ENCODE results near the gene BSN. TPM values are rescaled to one million over a fixed set of nuclear protein-coding genes. Genes with fewer than 3 reads are reported as not detected.
A peak's percentile ranks its signal among the peaks of the same experiment; 100 is the strongest.

Gene BSN
- total RNA-seq, 1 donor from 2014 or later = 0.55 TPM

GRCh38 chr3:49673121-49673714, 118.9 kb downstream of the BSN start:
- H3K4me3 ChIP-seq = peak overlapping the region; percentile 88
- H3K27ac ChIP-seq (replicated peaks) = peak overlapping the region; percentile 97
- no peak for TF ChIP-seq CTCF (IDR thresholded peaks at IDR 0.05; ENCODE audit: borderline replicate concordance)
- H3K4me1 ChIP-seq = peaks cover 33% of the 10 kb centered on the region
- intact Hi-C loops (cut with micrococcal nuclease) = no loop called here
- no peaks in the 10 kb centered on the region for H3K27me3 ChIP-seq (ENCODE audit: low read depth)
- no peaks in the 10 kb centered on the region for H3K9me3 ChIP-seq (replicated peaks)
- peaks cover 27% of the 10 kb centered on the region for H3K36me3 ChIP-seq
- no peak for DNase-seq

GRCh38 chr3:49673715-49674496, 119.6 kb downstream of the BSN start, which contains the start of gene APEH:
TSS of gene APEH (plus strand) at chr3:49674351. CDS start at chr3:49674402, 51 bp downstream.
- no peak for TF ChIP-seq CTCF (IDR thresholded peaks at IDR 0.05; ENCODE audit: borderline replicate concordance)
- no peaks in the 10 kb centered on the region for H3K9me3 ChIP-seq (replicated peaks)
- intact Hi-C loops (cut with micrococcal nuclease) = no loop called here
- H3K36me3 ChIP-seq = peaks cover 34% of the 10 kb centered on the region
- H3K27me3 ChIP-seq (ENCODE audit: low read depth) = no peaks in the 10 kb centered on the region
- peak within 1 kb of the TSS; percentile 88 for H3K4me3 ChIP-seq
- peak; percentile 96 for DNase-seq
- H3K4me1 ChIP-seq = peaks cover 33% of the 10 kb centered on the region
- H3K27ac ChIP-seq (replicated peaks) = peak within 1 kb of the TSS; percentile 97

GRCh38 chr3:49674497-49674983, 120.3 kb downstream of the BSN start:
- H3K4me3 ChIP-seq = peak overlapping the region; percentile 88
- peak overlapping the region; percentile 97 for H3K27ac ChIP-seq (replicated peaks)
- DNase-seq = no peak
- H3K27me3 ChIP-seq (ENCODE audit: low read depth) = no peaks in the 10 kb centered on the region
- peaks cover 40% of the 10 kb centered on the region for H3K36me3 ChIP-seq
- intact Hi-C loops (cut with micrococcal nuclease) = no loop called here
- peaks cover 33% of the 10 kb centered on the region for H3K4me1 ChIP-seq
- TF ChIP-seq CTCF (IDR thresholded peaks at IDR 0.05; ENCODE audit: borderline replicate concordance) = peak; percentile 17
- H3K9me3 ChIP-seq (replicated peaks) = no peaks in the 10 kb centered on the region

- Histone ChIP-seq H3K36me3 (peaks cover 54% of the 10 kb centered on the region), H3K4me1 (peaks cover 33% of the 10 kb centered on the region), H3K9me3 (replicated peaks) (no peaks in the 10 kb centered on the region), H3K27me3 (ENCODE audit: low read depth) (no peaks in the 10 kb centered on the region), H3K4me3 (no peak overlapping the region), H3K27ac (replicated peaks) (no peak overlapping the region)
- DNase-seq = no peak
- TF ChIP-seq CTCF (IDR thresholded peaks at IDR 0.05; ENCODE audit: borderline replicate concordance) = no peak
- intact Hi-C loops (cut with micrococcal nuclease) = no loop called here
Measured at GRCh38 chr3:49675912-49676311, 121.6 kb downstream of the BSN start.

GRCh38 chr3:49680493-49681231, 126.4 kb downstream of the BSN start:
- no peak overlapping the region for H3K4me3 ChIP-seq
- no peak for TF ChIP-seq CTCF (IDR thresholded peaks at IDR 0.05; ENCODE audit: borderline replicate concordance)
- intact Hi-C loops (cut with micrococcal nuclease) = no loop called here
- H3K4me1 ChIP-seq = peaks cover 2% of the 10 kb centered on the region
- DNase-seq = no peak
- no peaks in the 10 kb centered on the region for H3K9me3 ChIP-seq (replicated peaks)
- H3K27ac ChIP-seq (replicated peaks) = no peak overlapping the region
- H3K27me3 ChIP-seq (ENCODE audit: low read depth) = no peaks in the 10 kb centered on the region
- peaks cover 83% of the 10 kb centered on the region for H3K36me3 ChIP-seq

Data from left ventricle myocardium inferior (tissue), 1 donor.